ENCODE measurements around the gene GABRA4. TPM values are rescaled to one million over a fixed set of nuclear protein-coding genes. Genes with fewer than 3 reads are reported as not detected.

The GABRA4 gene
- total and polyA plus RNA-seq, 8 donors = 0.05 to 0.37 TPM; not detected in 6

DNA sequence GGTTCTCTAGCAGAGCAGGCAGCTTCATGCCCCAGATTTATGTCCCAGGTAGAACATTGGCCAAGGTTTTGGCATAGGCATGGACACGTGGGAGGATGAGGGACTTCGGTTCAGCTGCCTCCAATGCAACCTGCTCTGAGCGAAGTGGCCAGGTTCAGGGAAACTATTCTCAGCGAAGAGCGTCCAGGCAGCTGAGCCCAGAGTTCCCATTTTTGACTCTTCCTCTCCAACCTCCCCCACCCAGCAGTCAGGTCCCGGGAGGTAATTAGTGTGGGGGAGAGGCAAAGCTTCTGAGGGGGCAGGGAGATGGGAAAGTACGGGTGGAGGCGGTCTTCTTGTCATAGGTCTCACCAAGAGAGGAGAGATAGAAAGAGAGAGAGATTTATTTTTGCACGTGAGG is 1.0 kb downstream of the GABRA4 start:
- WGBS, 5 donors = 18 to 44% (median 28%) methylated on average over 9 of the region's 9 CpGs
- H3K27ac ChIP-seq = no peak overlapping the region
- DNase-seq = peak in 1 of 2 donors; percentile 1
- no peak for TF ChIP-seq POLR2AphosphoS5 (IDR thresholded peaks at IDR 0.05)
- no peak for TF ChIP-seq EP300 (IDR thresholded peaks at IDR 0.05)
- TF ChIP-seq POLR2A (IDR thresholded peaks at IDR 0.05) = no peak
- TF ChIP-seq, protein P1, sequence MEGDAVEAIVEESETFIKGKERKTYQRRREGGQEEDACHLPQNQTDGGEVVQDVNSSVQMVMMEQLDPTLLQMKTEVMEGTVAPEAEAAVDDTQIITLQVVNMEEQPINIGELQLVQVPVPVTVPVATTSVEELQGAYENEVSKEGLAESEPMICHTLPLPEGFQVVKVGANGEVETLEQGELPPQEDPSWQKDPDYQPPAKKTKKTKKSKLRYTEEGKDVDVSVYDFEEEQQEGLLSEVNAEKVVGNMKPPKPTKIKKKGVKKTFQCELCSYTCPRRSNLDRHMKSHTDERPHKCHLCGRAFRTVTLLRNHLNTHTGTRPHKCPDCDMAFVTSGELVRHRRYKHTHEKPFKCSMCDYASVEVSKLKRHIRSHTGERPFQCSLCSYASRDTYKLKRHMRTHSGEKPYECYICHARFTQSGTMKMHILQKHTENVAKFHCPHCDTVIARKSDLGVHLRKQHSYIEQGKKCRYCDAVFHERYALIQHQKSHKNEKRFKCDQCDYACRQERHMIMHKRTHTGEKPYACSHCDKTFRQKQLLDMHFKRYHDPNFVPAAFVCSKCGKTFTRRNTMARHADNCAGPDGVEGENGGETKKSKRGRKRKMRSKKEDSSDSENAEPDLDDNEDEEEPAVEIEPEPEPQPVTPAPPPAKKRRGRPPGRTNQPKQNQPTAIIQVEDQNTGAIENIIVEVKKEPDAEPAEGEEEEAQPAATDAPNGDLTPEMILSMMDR (IDR thresholded peaks at IDR 0.05) = no peak
- no peaks in the 10 kb centered on the region for H3K36me3 ChIP-seq
- peaks cover 10 to 17% (median 17%) of the 10 kb centered on the region in 4 donors for H3K4me1 ChIP-seq
- peaks cover 3 to 49% (median 34%) of the 10 kb centered on the region in 3 donors for H3K27me3 ChIP-seq
- H3K9me3 ChIP-seq = no peaks in the 10 kb centered on the region
- H3K4me3 ChIP-seq = no peak overlapping the region
- intact Hi-C loops (cut with DNase I; ENCODE audit: low total_unique reads) = no loop called here

DNA sequence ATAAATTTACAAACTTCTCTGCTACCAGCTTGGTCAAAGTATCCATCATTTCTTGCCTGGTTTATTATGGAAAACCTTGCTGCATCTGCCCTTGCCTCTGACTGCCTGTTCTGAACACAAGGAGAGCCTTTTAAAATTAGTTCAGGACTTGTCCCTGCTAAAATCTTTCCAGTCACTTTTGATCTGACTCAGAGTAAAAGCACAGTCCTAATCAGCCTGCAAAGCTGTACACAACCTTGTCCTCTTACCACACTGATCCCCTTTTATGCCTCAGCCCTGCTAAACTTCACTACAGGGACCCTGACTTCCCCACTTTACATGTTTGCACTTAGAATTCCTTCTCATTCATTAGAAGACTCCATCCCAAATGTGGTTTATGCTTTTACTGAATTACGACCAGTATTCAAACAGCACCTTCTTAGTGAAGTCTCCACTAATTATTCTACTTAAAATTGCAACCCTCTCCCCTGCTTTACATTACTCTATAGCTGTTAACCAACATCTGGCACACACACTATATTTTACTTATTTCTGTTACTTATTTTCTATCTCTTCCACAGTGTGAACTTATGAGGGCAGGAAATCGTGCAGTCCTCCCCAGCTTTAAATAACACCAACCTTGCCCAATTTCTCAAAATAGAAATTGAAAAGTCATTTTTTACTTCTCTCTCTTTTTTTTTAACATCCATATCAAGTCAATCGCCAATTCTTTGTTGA is 6.3 kb downstream of the GABRA4 start:
- no peaks in the 10 kb centered on the region for H3K9me3 ChIP-seq
- no peak overlapping the region for H3K4me3 ChIP-seq
- no peaks in the 10 kb centered on the region for H3K36me3 ChIP-seq
- 58 to 76% (median 69%) methylated on average over 3 of the region's 3 CpGs for WGBS, 5 donors
- no peak for DNase-seq
- peaks cover 0 to 16% (median under 1%) of the 10 kb centered on the region in 3 donors for H3K27me3 ChIP-seq
- no peak overlapping the region for H3K27ac ChIP-seq
- TF ChIP-seq EP300 (IDR thresholded peaks at IDR 0.05) = no peak
- TF ChIP-seq, protein P1 (IDR thresholded peaks at IDR 0.05) = no peak
- TF ChIP-seq POLR2A (IDR thresholded peaks at IDR 0.05) = no peak
- TF ChIP-seq POLR2AphosphoS5 (IDR thresholded peaks at IDR 0.05) = no peak
- no peaks in the 10 kb centered on the region for H3K4me1 ChIP-seq
- intact Hi-C loops (cut with DNase I; ENCODE audit: low total_unique reads) = no loop called here

DNA sequence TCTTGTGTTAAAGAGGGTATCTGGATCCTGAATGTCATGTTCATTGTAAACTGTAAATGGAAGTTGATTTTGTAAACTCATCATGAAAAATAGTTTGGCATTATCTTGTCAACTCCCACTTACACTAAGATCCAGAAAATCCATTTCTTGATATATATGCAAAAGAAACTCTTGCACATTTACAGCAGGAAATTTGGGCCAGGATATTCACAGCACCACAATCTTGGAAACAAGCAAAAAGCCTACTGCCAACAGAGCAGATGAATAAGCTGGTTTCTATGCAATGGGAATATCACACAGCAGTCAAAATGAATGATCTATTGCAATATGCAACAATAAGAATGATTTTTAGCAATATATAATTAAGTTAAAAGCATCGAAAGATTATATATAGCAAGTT is 8.6 kb downstream of the GABRA4 start:
- H3K27me3 ChIP-seq = no peaks in the 10 kb centered on the region
- no peaks in the 10 kb centered on the region for H3K36me3 ChIP-seq
- H3K27ac ChIP-seq = no peak overlapping the region
- DNase-seq = no peak
- no peaks in the 10 kb centered on the region for H3K4me1 ChIP-seq
- WGBS, 5 donors = 89 to 94% (median 90%) methylated on average over 1 of the region's 1 CpG
- TF ChIP-seq, protein P1 (IDR thresholded peaks at IDR 0.05) = no peak
- TF ChIP-seq POLR2A (IDR thresholded peaks at IDR 0.05) (no peak), EP300 (IDR thresholded peaks at IDR 0.05) (no peak), POLR2AphosphoS5 (IDR thresholded peaks at IDR 0.05) (no peak)
- H3K9me3 ChIP-seq = no peaks in the 10 kb centered on the region
- intact Hi-C loops (cut with DNase I; ENCODE audit: low total_unique reads) = no loop called here
- no peak overlapping the region for H3K4me3 ChIP-seq

DNA sequence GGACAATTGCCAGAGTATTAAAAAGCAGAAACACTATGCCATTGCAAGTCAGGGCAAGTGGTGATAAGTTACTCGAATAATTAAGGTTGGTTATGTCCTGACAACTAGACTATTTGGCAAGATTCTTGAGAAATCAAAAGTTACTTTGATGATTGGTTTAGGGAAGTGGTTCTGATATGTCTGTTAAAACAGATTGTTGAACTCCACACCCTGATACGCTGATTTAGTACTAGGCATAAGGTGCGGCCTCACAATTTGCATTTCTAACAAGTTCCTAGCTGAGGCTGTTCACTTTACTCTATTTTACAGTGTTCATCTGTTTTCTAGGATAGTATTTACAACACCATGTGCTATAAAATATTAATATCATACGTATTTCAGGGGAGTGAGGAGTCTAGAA is 12.5 kb downstream of the GABRA4 start:
- 63 to 82% (median 78%) methylated on average over 4 of the region's 4 CpGs for WGBS, 5 donors
- Histone ChIP-seq H3K4me3 (no peak overlapping the region), H3K4me1 (no peaks in the 10 kb centered on the region), H3K9me3 (no peaks in the 10 kb centered on the region), H3K27ac (no peak overlapping the region), H3K27me3 (no peaks in the 10 kb centered on the region), H3K36me3 (no peaks in the 10 kb centered on the region)
- no peak for DNase-seq
- intact Hi-C loops (cut with DNase I; ENCODE audit: low total_unique reads) = no loop called here
- TF ChIP-seq EP300 (IDR thresholded peaks at IDR 0.05) = no peak
- TF ChIP-seq POLR2AphosphoS5 (IDR thresholded peaks at IDR 0.05) = no peak
- TF ChIP-seq, protein P1 (IDR thresholded peaks at IDR 0.05) = no peak
- no peak for TF ChIP-seq POLR2A (IDR thresholded peaks at IDR 0.05)
